Measurements from ENCODE around the gene EPHA4. TPM values are rescaled to one million over a fixed set of nuclear protein-coding genes. Genes with fewer than 3 reads are reported as not detected.

The EPHA4 gene
- total and polyA plus RNA-seq, 8 donors, result 0.56 to 28.1 (median 5.8) TPM; not detected in 1

DNA sequence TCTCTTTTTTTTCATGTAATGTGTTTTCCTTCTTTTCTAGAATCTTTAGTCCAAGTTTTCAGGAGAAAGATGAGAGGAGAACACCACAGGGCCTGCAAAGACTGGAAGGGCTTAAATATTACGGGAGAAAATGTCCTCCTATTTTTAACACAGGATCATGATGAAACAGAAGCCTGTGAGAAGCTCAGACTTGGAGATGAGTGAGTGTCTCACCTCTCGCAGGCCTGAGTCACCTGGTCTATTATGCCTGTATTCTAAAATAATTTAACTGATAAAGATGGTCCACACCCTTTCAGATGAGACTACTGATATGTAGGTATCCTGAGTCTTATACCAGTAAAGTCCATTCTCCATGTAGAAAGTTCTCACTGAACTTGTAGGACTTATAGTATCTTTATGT, 143.2 kb downstream of the EPHA4 start:
- H3K27ac ChIP-seq, result no peak overlapping the region
- intact Hi-C loops (cut with DNase I; ENCODE audit: low total_unique reads), result no loop called here

GRCh38 chr2:221426929-221427328, 145.2 kb downstream of the EPHA4 start:
- no peaks in the 10 kb centered on the region for H3K27me3 ChIP-seq
- DNase-seq, result no peak
- intact Hi-C loops (cut with DNase I; ENCODE audit: low total_unique reads), result no loop called here
- no peak overlapping the region for H3K27ac ChIP-seq
- H3K36me3 ChIP-seq, result peaks cover 0 to 25% (median 10%) of the 10 kb centered on the region in 4 donors
- no peaks in the 10 kb centered on the region for H3K9me3 ChIP-seq
- 60 to 73% (median 67%) methylated on average over 6 of the region's 6 CpGs for WGBS, 5 donors
- no peak overlapping the region for H3K4me3 ChIP-seq
- no peak for TF ChIP-seq POLR2AphosphoS5 (IDR thresholded peaks at IDR 0.05)
- TF ChIP-seq, protein P1, sequence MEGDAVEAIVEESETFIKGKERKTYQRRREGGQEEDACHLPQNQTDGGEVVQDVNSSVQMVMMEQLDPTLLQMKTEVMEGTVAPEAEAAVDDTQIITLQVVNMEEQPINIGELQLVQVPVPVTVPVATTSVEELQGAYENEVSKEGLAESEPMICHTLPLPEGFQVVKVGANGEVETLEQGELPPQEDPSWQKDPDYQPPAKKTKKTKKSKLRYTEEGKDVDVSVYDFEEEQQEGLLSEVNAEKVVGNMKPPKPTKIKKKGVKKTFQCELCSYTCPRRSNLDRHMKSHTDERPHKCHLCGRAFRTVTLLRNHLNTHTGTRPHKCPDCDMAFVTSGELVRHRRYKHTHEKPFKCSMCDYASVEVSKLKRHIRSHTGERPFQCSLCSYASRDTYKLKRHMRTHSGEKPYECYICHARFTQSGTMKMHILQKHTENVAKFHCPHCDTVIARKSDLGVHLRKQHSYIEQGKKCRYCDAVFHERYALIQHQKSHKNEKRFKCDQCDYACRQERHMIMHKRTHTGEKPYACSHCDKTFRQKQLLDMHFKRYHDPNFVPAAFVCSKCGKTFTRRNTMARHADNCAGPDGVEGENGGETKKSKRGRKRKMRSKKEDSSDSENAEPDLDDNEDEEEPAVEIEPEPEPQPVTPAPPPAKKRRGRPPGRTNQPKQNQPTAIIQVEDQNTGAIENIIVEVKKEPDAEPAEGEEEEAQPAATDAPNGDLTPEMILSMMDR (IDR thresholded peaks at IDR 0.05), result no peak
- no peak for TF ChIP-seq POLR2A (IDR thresholded peaks at IDR 0.05)
- TF ChIP-seq EP300 (IDR thresholded peaks at IDR 0.05), result no peak
- peaks cover 0 to 11% (median 2%) of the 10 kb centered on the region in 4 donors for H3K4me1 ChIP-seq

More for the DNA sequence above, 143.2 kb downstream of the EPHA4 start:
- Histone ChIP-seq H3K4me1 (peaks cover 0 to 4% (median 2%) of the 10 kb centered on the region in 4 donors), H3K4me3 (no peak overlapping the region), H3K36me3 (peaks cover 0 to 30% (median 19%) of the 10 kb centered on the region in 4 donors), H3K9me3 (no peaks in the 10 kb centered on the region), H3K27me3 (no peaks in the 10 kb centered on the region)
- TF ChIP-seq EP300 (IDR thresholded peaks at IDR 0.05), result no peak
- no peak for TF ChIP-seq POLR2AphosphoS5 (IDR thresholded peaks at IDR 0.05)
- no peak for TF ChIP-seq POLR2A (IDR thresholded peaks at IDR 0.05)
- TF ChIP-seq, protein P1 (IDR thresholded peaks at IDR 0.05), result no peak
- 88 to 98% (median 92%) methylated on average over 2 of the region's 2 CpGs for WGBS, 5 donors
- DNase-seq, result no peak

GRCh38 chr2:221425891-221426290, 146.2 kb downstream of the EPHA4 start:
- Histone ChIP-seq H3K4me1 (peaks cover 0 to 11% (median 2%) of the 10 kb centered on the region in 4 donors), H3K9me3 (no peaks in the 10 kb centered on the region), H3K27me3 (no peaks in the 10 kb centered on the region), H3K4me3 (no peak overlapping the region), H3K36me3 (peaks cover 0 to 25% (median 10%) of the 10 kb centered on the region in 4 donors), H3K27ac (no peak overlapping the region)
- WGBS, 5 donors, result 89 to 97% (median 94%) methylated on average over 8 of the region's 8 CpGs
- intact Hi-C loops (cut with DNase I; ENCODE audit: low total_unique reads), result no loop called here
- TF ChIP-seq, protein P1 (IDR thresholded peaks at IDR 0.05), result no peak
- no peak for DNase-seq

DNA sequence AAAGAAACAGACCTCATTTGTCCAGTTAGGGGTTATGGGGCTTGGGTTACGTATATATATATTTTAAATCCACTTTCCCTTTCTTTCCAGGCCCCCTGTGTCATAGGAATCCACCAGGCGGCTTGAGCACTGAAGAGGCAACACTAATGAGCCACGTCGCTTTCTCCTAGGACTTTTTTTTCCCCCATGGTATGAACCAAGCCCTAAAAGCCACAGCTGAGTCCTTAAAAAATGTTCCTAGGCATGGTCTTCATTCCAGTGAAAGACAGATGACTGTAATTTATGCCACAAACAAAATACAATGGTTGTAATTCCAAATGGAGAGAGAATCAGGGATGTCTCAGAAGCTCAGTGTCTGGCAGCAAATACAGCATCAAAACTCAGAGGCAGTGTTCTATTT, 146.8 kb downstream of the EPHA4 start:
- 93 to 98% (median 97%) methylated on average over 4 of the region's 4 CpGs for WGBS, 5 donors
- Histone ChIP-seq H3K9me3 (no peaks in the 10 kb centered on the region), H3K27ac (no peak overlapping the region), H3K27me3 (no peaks in the 10 kb centered on the region), H3K4me1 (peaks cover 0 to 11% (median 2%) of the 10 kb centered on the region in 4 donors), H3K36me3 (peaks cover 0 to 25% (median 10%) of the 10 kb centered on the region in 4 donors), H3K4me3 (no peak overlapping the region)
- no peak for TF ChIP-seq POLR2AphosphoS5 (IDR thresholded peaks at IDR 0.05)
- no peak for TF ChIP-seq EP300 (IDR thresholded peaks at IDR 0.05)
- TF ChIP-seq, protein P1 (IDR thresholded peaks at IDR 0.05), result no peak
- TF ChIP-seq POLR2A (IDR thresholded peaks at IDR 0.05), result no peak
- intact Hi-C loops (cut with DNase I; ENCODE audit: low total_unique reads), result no loop called here
- no peak for DNase-seq

Data from stomach (tissue), 9 donors.